ENCODE results near the gene AURKA.

DNA sequence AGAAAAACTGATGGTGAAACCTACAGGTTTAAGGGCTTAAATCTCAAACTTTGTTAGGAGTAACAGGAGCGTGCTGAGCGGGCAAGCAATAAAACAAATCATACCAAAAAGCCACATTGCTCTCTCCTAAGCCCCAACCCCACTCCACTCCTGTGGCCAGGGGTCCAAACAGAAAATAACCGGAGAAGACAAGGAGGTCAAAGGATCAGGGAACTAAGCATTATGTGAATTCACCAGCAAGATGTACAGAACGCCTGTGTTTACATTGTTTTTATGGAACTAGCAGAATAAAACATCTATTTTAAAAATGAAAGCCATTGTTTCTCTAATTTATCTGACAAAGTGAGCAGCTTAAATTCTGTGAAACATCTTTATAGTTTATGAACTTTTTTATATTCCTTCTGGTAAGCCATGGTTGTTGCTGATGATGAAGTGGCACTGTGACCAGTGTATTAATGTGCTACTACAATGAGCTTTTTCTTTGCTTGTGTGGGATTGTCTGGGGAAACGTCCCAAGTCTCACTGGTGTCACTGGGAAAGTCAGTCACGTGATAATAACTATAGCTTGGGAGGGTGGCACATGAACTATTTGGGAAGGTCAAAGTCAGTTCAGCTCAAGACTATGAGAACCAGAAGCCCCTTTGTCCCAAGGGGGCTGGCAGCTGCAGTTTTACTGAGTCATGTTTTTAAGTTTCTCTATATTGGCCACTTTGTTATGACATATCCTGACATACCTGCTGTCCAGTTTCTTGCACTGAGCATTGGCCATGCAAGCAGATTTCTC lies 23.5 kb downstream of the AURKA start:
- TF ChIP-seq, protein P1, sequence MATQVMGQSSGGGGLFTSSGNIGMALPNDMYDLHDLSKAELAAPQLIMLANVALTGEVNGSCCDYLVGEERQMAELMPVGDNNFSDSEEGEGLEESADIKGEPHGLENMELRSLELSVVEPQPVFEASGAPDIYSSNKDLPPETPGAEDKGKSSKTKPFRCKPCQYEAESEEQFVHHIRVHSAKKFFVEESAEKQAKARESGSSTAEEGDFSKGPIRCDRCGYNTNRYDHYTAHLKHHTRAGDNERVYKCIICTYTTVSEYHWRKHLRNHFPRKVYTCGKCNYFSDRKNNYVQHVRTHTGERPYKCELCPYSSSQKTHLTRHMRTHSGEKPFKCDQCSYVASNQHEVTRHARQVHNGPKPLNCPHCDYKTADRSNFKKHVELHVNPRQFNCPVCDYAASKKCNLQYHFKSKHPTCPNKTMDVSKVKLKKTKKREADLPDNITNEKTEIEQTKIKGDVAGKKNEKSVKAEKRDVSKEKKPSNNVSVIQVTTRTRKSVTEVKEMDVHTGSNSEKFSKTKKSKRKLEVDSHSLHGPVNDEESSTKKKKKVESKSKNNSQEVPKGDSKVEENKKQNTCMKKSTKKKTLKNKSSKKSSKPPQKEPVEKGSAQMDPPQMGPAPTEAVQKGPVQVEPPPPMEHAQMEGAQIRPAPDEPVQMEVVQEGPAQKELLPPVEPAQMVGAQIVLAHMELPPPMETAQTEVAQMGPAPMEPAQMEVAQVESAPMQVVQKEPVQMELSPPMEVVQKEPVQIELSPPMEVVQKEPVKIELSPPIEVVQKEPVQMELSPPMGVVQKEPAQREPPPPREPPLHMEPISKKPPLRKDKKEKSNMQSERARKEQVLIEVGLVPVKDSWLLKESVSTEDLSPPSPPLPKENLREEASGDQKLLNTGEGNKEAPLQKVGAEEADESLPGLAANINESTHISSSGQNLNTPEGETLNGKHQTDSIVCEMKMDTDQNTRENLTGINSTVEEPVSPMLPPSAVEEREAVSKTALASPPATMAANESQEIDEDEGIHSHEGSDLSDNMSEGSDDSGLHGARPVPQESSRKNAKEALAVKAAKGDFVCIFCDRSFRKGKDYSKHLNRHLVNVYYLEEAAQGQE (IDR thresholded peaks at IDR 0.05; ENCODE audit: unreplicated experiment) = no peak
- TF ChIP-seq EZH2 (IDR thresholded peaks at IDR 0.05; ENCODE audit: low read depth, unreplicated experiment) = no peak
- TF ChIP-seq POLR2AphosphoS5 (IDR thresholded peaks at IDR 0.05; ENCODE audit: low read depth) = no peak
- TF ChIP-seq, protein P2, sequence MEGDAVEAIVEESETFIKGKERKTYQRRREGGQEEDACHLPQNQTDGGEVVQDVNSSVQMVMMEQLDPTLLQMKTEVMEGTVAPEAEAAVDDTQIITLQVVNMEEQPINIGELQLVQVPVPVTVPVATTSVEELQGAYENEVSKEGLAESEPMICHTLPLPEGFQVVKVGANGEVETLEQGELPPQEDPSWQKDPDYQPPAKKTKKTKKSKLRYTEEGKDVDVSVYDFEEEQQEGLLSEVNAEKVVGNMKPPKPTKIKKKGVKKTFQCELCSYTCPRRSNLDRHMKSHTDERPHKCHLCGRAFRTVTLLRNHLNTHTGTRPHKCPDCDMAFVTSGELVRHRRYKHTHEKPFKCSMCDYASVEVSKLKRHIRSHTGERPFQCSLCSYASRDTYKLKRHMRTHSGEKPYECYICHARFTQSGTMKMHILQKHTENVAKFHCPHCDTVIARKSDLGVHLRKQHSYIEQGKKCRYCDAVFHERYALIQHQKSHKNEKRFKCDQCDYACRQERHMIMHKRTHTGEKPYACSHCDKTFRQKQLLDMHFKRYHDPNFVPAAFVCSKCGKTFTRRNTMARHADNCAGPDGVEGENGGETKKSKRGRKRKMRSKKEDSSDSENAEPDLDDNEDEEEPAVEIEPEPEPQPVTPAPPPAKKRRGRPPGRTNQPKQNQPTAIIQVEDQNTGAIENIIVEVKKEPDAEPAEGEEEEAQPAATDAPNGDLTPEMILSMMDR (conservative IDR thresholded peaks at IDR 0.05; ENCODE audit: low read depth in 2 of 2) = no peak
- no peak for TF ChIP-seq EZH2phosphoT487 (IDR thresholded peaks at IDR 0.05; ENCODE audit: unreplicated experiment)
- TF ChIP-seq CREB1 (CRISPR knock-in tag; IDR thresholded peaks at IDR 0.05; ENCODE audit: low read depth) = no peak
- no peak for TF ChIP-seq JUNB (IDR thresholded peaks at IDR 0.05; ENCODE audit: unreplicated experiment)
- TF ChIP-seq STAT1 (IDR thresholded peaks at IDR 0.05; ENCODE audit: unreplicated experiment) = no peak
- TF ChIP-seq ZNF331 (CRISPR knock-in tag; IDR thresholded peaks at IDR 0.05; ENCODE audit: low read depth) = no peak
- TF ChIP-seq, protein P3, sequence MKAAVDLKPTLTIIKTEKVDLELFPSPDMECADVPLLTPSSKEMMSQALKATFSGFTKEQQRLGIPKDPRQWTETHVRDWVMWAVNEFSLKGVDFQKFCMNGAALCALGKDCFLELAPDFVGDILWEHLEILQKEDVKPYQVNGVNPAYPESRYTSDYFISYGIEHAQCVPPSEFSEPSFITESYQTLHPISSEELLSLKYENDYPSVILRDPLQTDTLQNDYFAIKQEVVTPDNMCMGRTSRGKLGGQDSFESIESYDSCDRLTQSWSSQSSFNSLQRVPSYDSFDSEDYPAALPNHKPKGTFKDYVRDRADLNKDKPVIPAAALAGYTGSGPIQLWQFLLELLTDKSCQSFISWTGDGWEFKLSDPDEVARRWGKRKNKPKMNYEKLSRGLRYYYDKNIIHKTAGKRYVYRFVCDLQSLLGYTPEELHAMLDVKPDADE (IDR thresholded peaks at IDR 0.05) = no peak
- no peak for TF ChIP-seq NANOG (IDR thresholded peaks at IDR 0.05; ENCODE audit: borderline replicate concordance)
